PC-9 (cell line): Measurements from ENCODE around the gene PIPOX. TPM values are rescaled to one million over a fixed set of nuclear protein-coding genes. Genes with fewer than 3 reads are reported as not detected.

Experiments used
- BruUV-seq: library from RNA; stranded (reverse); fragments of 400-500 nt; replicated peaks from 2 replicates; lab custom pipeline; 2021; lab: Mats Ljungman, UMichigan
- CTCF ChIA-PET: fragments of 300-600 bp; sonication (Branson Sonifier 250); formaldehyde crosslinking; loops from one replicate; lab custom pipeline; 2022; ENCODE audit warnings: antibody characterized with exemption; lab: Charles Lee
- POLR2A ChIA-PET: fragments of 300-600 bp; sonication (Branson Sonifier 250); formaldehyde crosslinking; loops from one replicate; lab custom pipeline; 2022; ENCODE audit warnings: antibody characterized with exemption; ENCODE audit not compliant: unreplicated experiment; lab: Charles Lee
- DNase-seq, 2 experiments: peaks; one replicate each; pipeline versions ENCODE4 v3.0.0 to v3.0.0-alpha.2; 2015 to 2022; ENCODE audit warnings: mixed read lengths in 1 of 2
- H2AFZ ChIP-seq: fragments of 200-600 bp; sonication (generic); 2 replicates; pipeline ENCODE4 v1.8.1; 2017; ENCODE audit warnings: antibody characterized with exemption
- H3F3A ChIP-seq: fragments of 200-600 bp; sonication (generic); 2 replicates; pipeline ENCODE4 v1.8.1; 2017; ENCODE audit warnings: antibody characterized with exemption, mild to moderate bottlenecking, low read depth; ENCODE audit not compliant: insufficient read depth
- H3K27ac ChIP-seq: fragments of 200-600 bp; sonication (generic); 2 replicates; pipeline ENCODE4 v1.6.1; 2016; ENCODE audit warnings: mixed run types
- H3K27me3 ChIP-seq: fragments of 200-600 bp; sonication (generic); 2 replicates; pipeline ENCODE4 v1.6.1; 2016; ENCODE audit warnings: low read depth, mixed run types; ENCODE audit not compliant: insufficient read depth
- H3K36me3 ChIP-seq: fragments of 200-600 bp; sonication (generic); 2 replicates; pipeline ENCODE4 v1.6.1; 2016; ENCODE audit warnings: low read depth, mixed run types
- H3K4me1 ChIP-seq: fragments of 200-600 bp; sonication (generic); replicated peaks from 2 replicates; pipeline ENCODE4 v1.6.1; 2016; ENCODE audit warnings: mixed run types; ENCODE audit not compliant: insufficient read depth
- H3K4me2 ChIP-seq: fragments of 200-600 bp; sonication (generic); 2 replicates; pipeline ENCODE4 v1.6.1; 2017; ENCODE audit warnings: mixed run types
- H3K4me3 ChIP-seq: fragments of 200-600 bp; sonication (generic); 2 replicates; pipeline ENCODE4 v1.6.1; 2016; ENCODE audit warnings: mixed run types
- H3K79me2 ChIP-seq: fragments of 200-600 bp; sonication (generic); 2 replicates; pipeline ENCODE4 v1.6.1; 2017; ENCODE audit warnings: low read depth, mixed run types
- H3K9me2 ChIP-seq: fragments of 200-600 bp; sonication (generic); 2 replicates; pipeline ENCODE4 v1.8.1; 2017; ENCODE audit warnings: mild to moderate bottlenecking; ENCODE audit not compliant: insufficient read depth
- H3K9me3 ChIP-seq: fragments of 200-600 bp; sonication (generic); 2 replicates; pipeline ENCODE4 v1.8.1; 2016; ENCODE audit warnings: low read depth; ENCODE audit not compliant: insufficient read depth
- H4K20me1 ChIP-seq: fragments of 200-600 bp; sonication (generic); 2 replicates; pipeline ENCODE4 v1.8.1; 2017; ENCODE audit not compliant: insufficient read depth
- CTCF ChIP-seq: fragments of 200-600 bp; sonication (generic); conservative IDR thresholded peaks from 2 replicates; pipeline ENCODE4 v1.6.1; 2017; ENCODE audit warnings: mixed run types, antibody characterized with exemption, mild to moderate bottlenecking, moderate library complexity
- EZH2 ChIP-seq: fragments of 200-600 bp; sonication (generic); IDR thresholded peaks from 2 replicates; pipeline ENCODE4 v1.8.0; 2017; ENCODE audit warnings: antibody characterized with exemption, low read depth
- intact Hi-C: fragments of 100-400 bp; cut with micrococcal nuclease; formaldehyde crosslinking; loops from one replicate; pipeline ENCODE4 v1.10.0; 2022; ENCODE audit not compliant: unreplicated experiment
- total RNA-seq: library from RNA; stranded (reverse); gene quantifications from 2 replicates; pipeline ENCODE4 v1.2.3, GENCODE V29; 2021

PIPOX gene
- total RNA-seq, 1 experiment from 2014 or later, result 2.8 TPM

DNA sequence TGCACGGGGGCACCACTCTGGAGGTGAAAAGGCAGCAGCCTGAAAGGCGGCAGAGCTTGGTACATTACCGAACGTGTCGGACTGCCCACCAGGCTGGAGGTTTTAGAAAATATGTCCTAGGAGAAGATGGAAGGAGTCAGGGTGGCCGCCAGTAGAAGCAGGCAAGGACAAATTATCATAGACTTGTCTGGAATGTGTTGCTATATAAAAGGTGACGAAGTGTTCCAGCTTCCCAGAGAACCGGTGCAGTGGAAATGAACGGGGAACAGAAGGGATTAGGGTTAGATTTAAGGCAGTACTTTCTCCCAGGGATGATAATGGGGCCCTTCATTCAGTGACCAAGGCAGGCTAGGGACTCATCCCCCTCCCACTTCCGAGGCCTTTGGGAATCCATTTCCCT is 27.4 kb downstream of the PIPOX start:
- ChIA-PET POLR2A (no interaction called here), CTCF (no interaction called here)
- no peak overlapping the region for H2AFZ ChIP-seq
- intact Hi-C loops, result no loop called here
- H3K27ac ChIP-seq, result no peak overlapping the region
- no peak for DNase-seq
- H3K9me2 ChIP-seq, result no peaks in the 10 kb centered on the region
- H3K27me3 ChIP-seq, result no peaks in the 10 kb centered on the region
- no peaks in the 10 kb centered on the region for H3K79me2 ChIP-seq
- H3K9me3 ChIP-seq, result no peaks in the 10 kb centered on the region
- no peaks in the 10 kb centered on the region for H3K36me3 ChIP-seq
- H4K20me1 ChIP-seq, result 0 out of 2 replicates have a peak, but pooled peaks cover under 1% of the 10 kb centered on the region
- no peak overlapping the region for H3K4me3 ChIP-seq
- H3F3A ChIP-seq, result peaks cover 17% of the 10 kb centered on the region
- TF ChIP-seq CTCF (no peak), EZH2 (no peak)
- BruUV-seq, result no TSS peak
- no peaks in the 10 kb centered on the region for H3K4me1 ChIP-seq
- no peak overlapping the region for H3K4me2 ChIP-seq

DNA sequence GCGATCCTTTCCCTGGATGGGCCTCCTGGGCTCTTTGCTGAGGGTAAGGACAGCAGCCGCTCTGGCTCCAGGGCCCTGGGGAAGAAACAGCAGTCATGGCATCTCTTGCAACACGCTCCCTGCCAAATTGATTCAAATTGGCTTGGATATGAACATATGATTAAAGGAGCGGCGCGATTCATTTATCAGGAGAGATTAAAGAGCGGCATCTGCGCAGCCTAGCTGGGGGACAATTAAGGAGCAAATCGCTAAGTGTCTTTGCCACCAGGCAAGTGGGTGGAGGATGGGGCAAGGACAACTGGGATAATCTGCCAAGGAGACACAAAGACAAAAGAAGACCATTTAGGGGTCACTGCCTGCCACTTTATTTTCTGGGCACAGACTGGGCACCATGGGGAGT is 27.8 kb downstream of the PIPOX start:
- peaks cover 6% of the 10 kb centered on the region; the same call in 1 of the 2 replicates for H4K20me1 ChIP-seq
- H3K4me1 ChIP-seq, result no peaks in the 10 kb centered on the region
- ChIA-PET CTCF (no interaction called here), POLR2A (interaction anchor here (0.5 kb wide), 1 partner anchor 105 kb away, joined by 3 read pairs; no protein-coding TSS in a partner anchor)
- peaks cover 17% of the 10 kb centered on the region for H3F3A ChIP-seq
- intact Hi-C loops, result no loop called here
- H3K9me3 ChIP-seq, result no peaks in the 10 kb centered on the region
- no peaks in the 10 kb centered on the region for H3K36me3 ChIP-seq
- H3K4me3 ChIP-seq, result no peak overlapping the region
- H3K9me2 ChIP-seq, result no peaks in the 10 kb centered on the region
- no peak overlapping the region for H3K27ac ChIP-seq
- H3K4me2 ChIP-seq, result no peak overlapping the region
- H2AFZ ChIP-seq, result no peak overlapping the region
- no peak for DNase-seq
- BruUV-seq, result no TSS peak
- no peaks in the 10 kb centered on the region for H3K79me2 ChIP-seq
- TF ChIP-seq EZH2, result no peak
- no peak for TF ChIP-seq CTCF
- no peaks in the 10 kb centered on the region for H3K27me3 ChIP-seq

DNA sequence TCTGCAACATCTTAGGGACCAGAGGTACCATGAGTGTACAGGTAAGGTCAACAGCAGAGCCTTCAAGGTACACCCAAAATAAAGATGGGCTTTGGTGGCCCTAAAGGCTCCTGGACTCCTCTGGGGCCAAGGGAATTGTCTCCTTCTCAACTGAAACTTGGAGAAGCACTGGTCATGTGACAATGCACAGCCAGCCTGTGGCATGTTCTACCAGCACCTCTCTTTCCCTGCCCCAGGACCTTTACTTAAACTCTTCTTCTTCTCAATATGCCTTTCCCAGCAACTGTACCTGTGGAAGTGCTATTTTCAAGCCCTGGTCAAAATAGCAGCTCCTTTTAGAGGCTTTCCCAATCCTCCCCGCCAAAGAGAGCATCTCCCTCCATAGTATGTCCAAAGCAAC is 28.4 kb downstream of the PIPOX start:
- ChIA-PET POLR2A (interaction anchor here (0.5 kb wide), 1 partner anchor 106 kb away, joined by 3 read pairs; no protein-coding TSS in a partner anchor), CTCF (no interaction called here)
- TF ChIP-seq EZH2 (no peak), CTCF (no peak)
- Histone ChIP-seq H3K36me3 (no peaks in the 10 kb centered on the region), H3K4me3 (no peak overlapping the region), H4K20me1 (peaks cover 10% of the 10 kb centered on the region; the same call in 1 of the 2 replicates), H3K4me2 (no peak overlapping the region), H3K9me3 (no peaks in the 10 kb centered on the region), H3K27ac (no peak overlapping the region), H3K9me2 (no peaks in the 10 kb centered on the region), H3K4me1 (no peaks in the 10 kb centered on the region), H3F3A (peaks cover 17% of the 10 kb centered on the region), H3K27me3 (no peaks in the 10 kb centered on the region), H3K79me2 (no peaks in the 10 kb centered on the region), H2AFZ (no peak overlapping the region)
- BruUV-seq, result no TSS peak
- intact Hi-C loops, result no loop called here
- no peak for DNase-seq
